KMS-11 (cell line): Measurements from ENCODE around the gene LZTS2.

Experiments used
- H2AFZ ChIP-seq: fragments of 200-600 bp; sonication (generic); 2 replicates; pipeline ENCODE4 v1.6.1; 2016; ENCODE audit warnings: antibody characterized with exemption, mixed run types, low read depth
- H3K27ac ChIP-seq: fragments of 200-600 bp; sonication (generic); 2 replicates; pipeline ENCODE4 v1.6.1; 2016; ENCODE audit warnings: mild to moderate bottlenecking, mixed run types
- H3K27me3 ChIP-seq: fragments of 200-600 bp; sonication (generic); 2 replicates; pipeline ENCODE4 v1.6.1; 2017; ENCODE audit warnings: mild to moderate bottlenecking, low read depth, mixed run types, moderate library complexity; ENCODE audit not compliant: insufficient read depth
- H3K36me3 ChIP-seq: fragments of 200-600 bp; sonication (generic); 2 replicates; pipeline ENCODE4 v1.6.1; 2017; ENCODE audit warnings: mild to moderate bottlenecking, mixed run types; ENCODE audit not compliant: insufficient read depth
- H3K4me1 ChIP-seq: fragments of 200-600 bp; sonication (generic); 2 replicates; pipeline ENCODE4 v1.6.1; 2016; ENCODE audit warnings: mild to moderate bottlenecking, low read depth, mixed run types; ENCODE audit not compliant: poor library complexity, severe bottlenecking
- H3K4me2 ChIP-seq: fragments of 200-600 bp; sonication (generic); 2 replicates; pipeline ENCODE4 v1.7.0; 2016; ENCODE audit warnings: mild to moderate bottlenecking, mixed run types
- H3K4me3 ChIP-seq: fragments of 200-600 bp; sonication (generic); IDR thresholded peaks from 2 replicates; pipeline ENCODE4 v1.6.1; 2017; ENCODE audit warnings: low read depth, low read length, mixed read lengths; ENCODE audit not compliant: insufficient read depth
- H3K79me2 ChIP-seq: fragments of 200-600 bp; sonication (generic); 2 replicates; pipeline ENCODE4 v1.6.1; 2016; ENCODE audit warnings: low read depth, mixed run types; ENCODE audit not compliant: insufficient read depth
- H3K9ac ChIP-seq: fragments of 200-600 bp; sonication (generic); 2 replicates; pipeline ENCODE4 v1.6.1; 2016; ENCODE audit warnings: mild to moderate bottlenecking, mixed run types
- H4K20me1 ChIP-seq: fragments of 200-600 bp; sonication (generic); 2 replicates; pipeline ENCODE4 v1.6.1; 2016; ENCODE audit warnings: mild to moderate bottlenecking, mixed run types; ENCODE audit not compliant: insufficient read depth
- TF ChIP-seq, protein P1 (sequence below): fragments of 200-600 bp; sonication (generic); conservative IDR thresholded peaks from 2 replicates; pipeline ENCODE4 v1.6.1; 2017; ENCODE audit warnings: low read depth, mild to moderate bottlenecking, antibody characterized with exemption, low read length, moderate library complexity, mixed read lengths

The LZTS2 gene

DNA sequence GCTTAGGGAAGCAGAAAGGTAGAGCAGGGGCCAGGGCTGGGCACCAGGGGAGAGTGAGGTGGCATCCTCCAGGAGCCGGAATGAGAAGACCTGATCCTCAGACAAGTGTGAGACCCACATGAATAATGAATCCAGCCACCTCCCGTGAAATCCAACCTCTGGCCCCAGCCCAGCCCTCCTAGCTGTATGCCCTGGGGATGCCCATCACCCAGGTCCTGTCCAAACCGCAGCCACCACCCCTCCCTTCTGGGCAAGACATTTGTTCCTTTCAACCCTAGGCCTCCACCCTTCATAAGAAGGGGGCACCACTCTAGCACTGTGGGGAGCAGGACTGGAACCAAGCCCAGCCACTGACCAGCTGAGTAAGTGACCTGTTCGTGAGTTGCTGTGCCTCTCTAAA lies 21.6 kb downstream of the LZTS2 start:
- TF ChIP-seq, protein P1, sequence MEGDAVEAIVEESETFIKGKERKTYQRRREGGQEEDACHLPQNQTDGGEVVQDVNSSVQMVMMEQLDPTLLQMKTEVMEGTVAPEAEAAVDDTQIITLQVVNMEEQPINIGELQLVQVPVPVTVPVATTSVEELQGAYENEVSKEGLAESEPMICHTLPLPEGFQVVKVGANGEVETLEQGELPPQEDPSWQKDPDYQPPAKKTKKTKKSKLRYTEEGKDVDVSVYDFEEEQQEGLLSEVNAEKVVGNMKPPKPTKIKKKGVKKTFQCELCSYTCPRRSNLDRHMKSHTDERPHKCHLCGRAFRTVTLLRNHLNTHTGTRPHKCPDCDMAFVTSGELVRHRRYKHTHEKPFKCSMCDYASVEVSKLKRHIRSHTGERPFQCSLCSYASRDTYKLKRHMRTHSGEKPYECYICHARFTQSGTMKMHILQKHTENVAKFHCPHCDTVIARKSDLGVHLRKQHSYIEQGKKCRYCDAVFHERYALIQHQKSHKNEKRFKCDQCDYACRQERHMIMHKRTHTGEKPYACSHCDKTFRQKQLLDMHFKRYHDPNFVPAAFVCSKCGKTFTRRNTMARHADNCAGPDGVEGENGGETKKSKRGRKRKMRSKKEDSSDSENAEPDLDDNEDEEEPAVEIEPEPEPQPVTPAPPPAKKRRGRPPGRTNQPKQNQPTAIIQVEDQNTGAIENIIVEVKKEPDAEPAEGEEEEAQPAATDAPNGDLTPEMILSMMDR: no peak
- Histone ChIP-seq H3K36me3 (no peaks in the 10 kb centered on the region), H3K4me3 (no peak overlapping the region), H3K27me3 (peaks cover 11% of the 10 kb centered on the region; the same call in 1 of the 2 replicates), H4K20me1 (no peaks in the 10 kb centered on the region), H3K4me1 (no peaks in the 10 kb centered on the region), H3K4me2 (no peak overlapping the region), H3K79me2 (no peaks in the 10 kb centered on the region), H3K27ac (no peak overlapping the region), H2AFZ (no peak overlapping the region), H3K9ac (no peak overlapping the region)

DNA sequence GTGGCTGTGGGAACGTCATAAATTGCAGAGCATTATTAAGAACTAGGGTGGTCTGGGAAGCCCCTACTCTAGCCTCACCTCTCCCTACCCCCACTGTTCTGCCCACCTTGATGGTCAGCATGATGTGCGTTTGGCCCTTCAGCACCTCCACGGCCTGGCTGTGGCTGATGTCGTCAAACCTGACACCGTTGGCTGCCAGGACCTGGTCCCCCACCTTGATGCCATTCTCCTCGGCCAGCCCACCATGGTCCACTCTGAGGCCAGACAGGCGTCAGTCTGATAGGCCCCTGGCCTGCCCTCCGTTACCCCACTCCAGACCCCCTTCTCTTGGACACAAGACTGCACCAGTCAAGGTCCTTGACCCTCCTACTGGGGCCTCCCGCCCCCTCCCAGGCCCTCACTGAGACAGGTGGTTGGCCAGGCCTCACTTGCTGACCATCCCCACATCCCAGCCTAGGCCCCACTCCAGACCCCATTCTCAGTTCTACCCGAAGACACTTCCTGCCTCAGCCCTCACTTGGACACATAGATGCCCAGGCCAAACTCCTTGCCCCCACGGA lies 22.2 kb downstream of the LZTS2 start:
- Histone ChIP-seq H3K4me2 (no peak overlapping the region), H3K4me3 (no peak overlapping the region), H4K20me1 (no peaks in the 10 kb centered on the region), H3K36me3 (no peaks in the 10 kb centered on the region), H3K9ac (no peak overlapping the region), H3K79me2 (no peaks in the 10 kb centered on the region), H3K27me3 (peaks cover 11% of the 10 kb centered on the region; the same call in 1 of the 2 replicates), H3K27ac (no peak overlapping the region), H2AFZ (no peak overlapping the region), H3K4me1 (no peaks in the 10 kb centered on the region)
- TF ChIP-seq, protein P1: no peak

DNA sequence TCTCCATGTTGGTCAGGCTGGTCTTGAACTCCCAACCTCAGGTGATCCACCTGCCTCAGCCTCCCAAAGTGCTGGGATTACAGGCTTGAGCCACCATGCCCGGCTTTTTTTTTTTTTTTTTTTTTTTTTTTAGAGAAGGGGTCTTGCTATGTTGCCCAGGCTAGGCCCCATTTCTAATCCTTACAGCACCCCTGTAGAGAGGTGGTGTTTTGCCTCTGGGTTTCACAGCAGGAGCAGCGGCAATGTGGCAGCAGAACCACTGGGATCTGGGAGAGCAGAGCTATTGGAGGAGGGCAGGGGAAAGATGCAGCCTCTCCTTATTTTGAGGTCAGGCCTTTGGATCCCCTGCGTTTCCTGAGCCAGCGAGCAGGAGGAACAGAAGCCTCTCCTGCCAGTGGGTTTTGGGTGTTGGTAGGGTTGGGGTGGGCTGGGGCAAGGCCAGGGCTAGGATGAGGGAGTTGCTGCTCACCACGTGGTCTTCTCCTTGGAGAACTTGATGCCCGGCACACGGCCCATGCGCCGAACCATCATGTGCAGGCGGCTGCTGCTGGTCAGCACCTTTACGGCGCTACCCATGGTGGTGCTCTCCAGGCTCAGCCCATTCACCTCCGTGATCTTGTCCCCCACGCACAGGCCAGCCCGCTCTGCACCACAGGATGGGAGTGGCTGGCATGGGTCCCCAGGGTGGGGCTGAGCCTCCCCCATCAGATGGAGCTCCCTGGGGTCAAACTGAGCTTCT lies 23.5 kb downstream of the LZTS2 start:
- Histone ChIP-seq H3K4me2 (no peak overlapping the region), H3K27ac (no peak overlapping the region), H3K9ac (no peak overlapping the region), H3K79me2 (no peaks in the 10 kb centered on the region), H3K4me1 (no peaks in the 10 kb centered on the region), H3K27me3 (peaks cover 15% of the 10 kb centered on the region; the same call in 1 of the 2 replicates), H2AFZ (no peak overlapping the region), H3K36me3 (no peaks in the 10 kb centered on the region), H3K4me3 (no peak overlapping the region), H4K20me1 (no peaks in the 10 kb centered on the region)
- TF ChIP-seq, protein P1: no peak

DNA sequence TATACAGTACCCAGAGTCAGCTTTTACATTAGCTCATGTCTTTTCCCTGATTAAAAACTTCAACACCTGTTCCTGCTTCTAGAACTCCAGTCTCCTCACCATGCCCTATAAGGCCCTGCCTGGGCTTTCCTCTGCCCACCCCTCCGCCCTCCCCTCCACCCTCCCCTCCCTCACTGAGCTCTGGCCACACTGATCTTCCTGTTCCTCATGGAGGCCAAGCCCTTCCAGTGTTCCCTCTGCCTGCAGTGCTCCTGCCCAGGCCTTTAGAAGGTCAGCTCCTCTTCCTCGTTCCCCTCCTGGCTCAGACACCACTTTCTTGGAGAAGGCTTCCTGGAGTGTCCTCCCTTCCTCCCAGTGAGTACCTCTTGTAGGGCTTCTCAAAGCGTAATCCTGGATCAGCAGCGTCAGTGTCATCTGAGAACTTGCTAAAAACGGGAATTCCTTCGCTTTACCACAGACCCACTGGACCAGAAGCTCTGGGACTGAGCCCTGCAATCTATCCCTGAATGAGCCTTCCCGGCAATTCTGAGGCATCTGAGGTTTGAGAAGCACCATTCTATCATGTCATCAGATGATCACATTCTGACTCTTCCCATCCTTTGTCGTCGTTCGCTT lies 27.6 kb downstream of the LZTS2 start:
- H4K20me1 ChIP-seq: no peaks in the 10 kb centered on the region
- H3K4me2 ChIP-seq: no peak overlapping the region
- H3K9ac ChIP-seq: no peak overlapping the region
- no peaks in the 10 kb centered on the region for H3K4me1 ChIP-seq
- no peak overlapping the region for H2AFZ ChIP-seq
- H3K36me3 ChIP-seq: no peaks in the 10 kb centered on the region
- no peaks in the 10 kb centered on the region for H3K79me2 ChIP-seq
- TF ChIP-seq, protein P1: no peak
- no peak overlapping the region for H3K4me3 ChIP-seq
- no peak overlapping the region for H3K27ac ChIP-seq
- peaks cover 20% of the 10 kb centered on the region; the same call in 1 of the 2 replicates for H3K27me3 ChIP-seq
